Left ventricle myocardium superior (tissue), 1 donor: ENCODE data around the gene OR5D16. TPM values are rescaled to one million over a fixed set of nuclear protein-coding genes. Genes with fewer than 3 reads are reported as not detected.
"Not testable (repeated sequence)": the region's sequence is repeated elsewhere in the genome, so short reads cannot be mapped to it uniquely, and the experiment has no call there.

Source experiments
- ATAC-seq: fragments of 200-7000 bp; cut with Tn5 transposase; one replicate; pipeline ENCODE4 v1.9.1; 2020; ENCODE audit warnings: mild to moderate bottlenecking, moderate library complexity
- DNase-seq: peaks from one replicate; pipeline ENCODE4 v3.0.0-alpha.2; 2020
- intact Hi-C: fragments of 100-400 bp; cut with micrococcal nuclease; formaldehyde crosslinking; loops from one replicate; pipeline ENCODE4 v1.11.0; 2022
- long read RNA-seq: library from polyadenylated mRNA; unstranded; transcript quantifications from one replicate; pipeline ENCODE4 v2.0.0, GENCODE V29; 2021
- total RNA-seq: library from RNA; stranded (reverse); fragmentation: NEBNext Ultra II Directional; extraction: Animal tissue kit (Norgen Biotek cat#: 25700); gene quantifications from one replicate; pipeline ENCODE4 v1.2.1, GENCODE V29; 2021
- donor health status: DM: no; HTN: yes; CAD: no; lungs with severe emphysema.

The OR5D16 gene
- total RNA-seq, result not detected
- long read RNA-seq, result 0 reads

- ATAC-seq, result no peak
- intact Hi-C loops, result no loop called here
- DNase-seq, result no peak
Measured at GRCh38 chr11:55838452-55838851, at the start of gene OR5D16. TSS of gene OR5D16 (plus strand) at chr11:55838752. CDS start at chr11:55838752, 0 bp downstream.

GRCh38 chr11:55791606-55792005 is 46.9 kb upstream of the OR5D16 start:
- intact Hi-C loops, result no loop called here
- ATAC-seq, result no peak
- DNase-seq, result no peak

GRCh38 chr11:55793321-55793720 is 45.2 kb upstream of the OR5D16 start:
- DNase-seq, result no peak
- intact Hi-C loops, result no loop called here
- ATAC-seq, result no peak

- ATAC-seq, result no peak
- DNase-seq, result no peak
- intact Hi-C loops, result no loop called here
Measured at GRCh38 chr11:55795256-55795655, 43.3 kb upstream of the OR5D16 start, which contains the start of gene OR5D14. TSS of gene OR5D14 (plus strand) at chr11:55795556. CDS start at chr11:55795556, 0 bp downstream.

GRCh38 chr11:55806248-55806647 is 32.3 kb upstream of the OR5D16 start:
- DNase-seq (no peak), ATAC-seq (no peak)
- intact Hi-C loops, result no loop called here

GRCh38 chr11:55811067-55811466 is 27.5 kb upstream of the OR5D16 start, which contains the start of gene OR5L1:
TSS of gene OR5L1 (plus strand) at chr11:55811367. CDS start at chr11:55811467, 100 bp downstream.
- intact Hi-C loops, result no loop called here
- DNase-seq (no peak), ATAC-seq (no peak)

GRCh38 chr11:55819330-55819729 is 19.2 kb upstream of the OR5D16 start, which contains the start of gene OR5D18:
TSS of gene OR5D18 (plus strand) at chr11:55819630. CDS start at chr11:55819630, 0 bp downstream.
- ATAC-seq (no peak), DNase-seq (no peak)
- intact Hi-C loops, result no loop called here

- ATAC-seq (no peak), DNase-seq (no peak)
- intact Hi-C loops, result no loop called here
Measured at GRCh38 chr11:55826919-55827318, 11.6 kb upstream of the OR5D16 start, which contains the start of gene OR5L2. TSS of gene OR5L2 (plus strand) at chr11:55827219. CDS start at chr11:55827219, 0 bp downstream.

- DNase-seq (no peak), ATAC-seq (no peak)
- intact Hi-C loops, result no loop called here
Measured at GRCh38 chr11:55847453-55847852, 8.9 kb downstream of the OR5D16 start.

GRCh38 chr11:55849037-55849436 is 10.5 kb downstream of the OR5D16 start:
- ATAC-seq (no peak), DNase-seq (no peak)
- intact Hi-C loops, result no loop called here

GRCh38 chr11:55852141-55852540 is 13.6 kb downstream of the OR5D16 start:
- DNase-seq (no peak), ATAC-seq (no peak)
- intact Hi-C loops, result no loop called here

- intact Hi-C loops, result no loop called here
- DNase-seq, result no peak
- ATAC-seq, result no peak
Measured at GRCh38 chr11:55854704-55855103, 16.2 kb downstream of the OR5D16 start.

- ATAC-seq, intact Hi-C loops, DNase-seq: not testable (repeated sequence)
Measured at GRCh38 chr11:55867354-55867753, 28.8 kb downstream of the OR5D16 start.

- DNase-seq, intact Hi-C loops, ATAC-seq: not testable (repeated sequence)
Measured at GRCh38 chr11:55872731-55873130, 34.2 kb downstream of the OR5D16 start.

- ATAC-seq, DNase-seq, intact Hi-C loops: not testable (repeated sequence)
Measured at GRCh38 chr11:55873146-55873545, 34.6 kb downstream of the OR5D16 start.

GRCh38 chr11:55882997-55883396 is 44.4 kb downstream of the OR5D16 start, which contains the start of gene TRIM51:
TSS of gene TRIM51 (plus strand) at chr11:55883297. CDS start at chr11:55885429, 2,132 bp downstream.
- DNase-seq, ATAC-seq, intact Hi-C loops: not testable (repeated sequence)

GRCh38 chr11:55884995-55885394 is 46.4 kb downstream of the OR5D16 start:
- intact Hi-C loops, DNase-seq, ATAC-seq: not testable (repeated sequence)

- DNase-seq, intact Hi-C loops: not testable (repeated sequence)
Measured at GRCh38 chr11:55885481-55885880, 46.9 kb downstream of the OR5D16 start.

More at GRCh38 chr11:55885481-55885880, 46.9 kb downstream of the OR5D16 start:
- ATAC-seq, result not testable (repeated sequence)
